ENCODE measurements around the gene GPR158. TPM values are rescaled to one million over a fixed set of nuclear protein-coding genes. Genes with fewer than 3 reads are reported as not detected.
"Not testable (repeated sequence)": the region's sequence is repeated elsewhere in the genome, so short reads cannot be mapped to it uniquely, and the experiment has no call there.

GPR158 gene
- total and polyA plus RNA-seq, 2 of the 8 experiments (the other 6 are each of a cell fraction or from before 2014, with no cell fraction given): 0.14 to 0.78 TPM

DNA sequence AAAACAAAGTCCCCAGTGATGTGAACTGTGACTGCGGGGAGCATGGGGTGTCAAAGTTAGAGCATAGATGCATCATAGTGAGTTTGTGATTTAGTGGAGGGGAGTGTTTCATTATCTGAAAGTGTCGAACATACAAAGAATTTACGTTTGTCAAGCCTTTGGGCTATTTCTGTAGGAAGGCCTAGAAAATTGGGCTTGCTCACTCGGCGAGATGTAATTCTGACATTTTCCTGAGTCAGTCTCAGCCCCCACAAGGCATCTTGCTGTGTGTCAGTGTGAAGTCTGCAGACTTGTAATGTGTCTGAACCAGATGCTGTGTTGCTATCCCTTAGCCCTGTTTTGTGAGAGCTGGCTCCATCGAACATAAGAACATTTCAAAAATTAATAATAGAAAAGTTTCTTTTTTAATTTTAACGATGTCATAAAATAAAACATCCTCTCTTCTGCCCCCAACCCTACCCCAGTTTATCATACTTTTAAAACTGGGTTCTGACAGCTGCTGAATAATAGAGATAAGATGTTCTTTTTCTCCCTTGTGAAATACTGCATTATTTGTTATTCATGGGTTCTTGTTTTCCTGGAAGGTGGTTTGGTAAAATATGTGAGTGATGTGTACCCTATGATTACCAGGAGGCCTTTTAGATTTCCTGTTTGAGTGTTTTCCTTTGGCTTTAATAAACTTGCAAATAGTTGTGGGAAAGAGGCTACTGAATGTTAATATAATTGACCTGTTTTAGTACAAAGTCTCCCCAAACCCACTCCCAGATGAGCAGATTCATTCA lies 207.4 kb downstream of the GPR158 start (continued):
- no peak for TF ChIP-seq POU5F1 (IDR thresholded peaks at IDR 0.05; ENCODE audit: low read depth, low read length)
- TF ChIP-seq SP4 (IDR thresholded peaks at IDR 0.05; ENCODE audit: low read length): no peak
- no peak for TF ChIP-seq CEBPB (IDR thresholded peaks at IDR 0.05; ENCODE audit: low read depth, low read length)
- no peak for TF ChIP-seq POLR2A (IDR thresholded peaks at IDR 0.05; ENCODE audit: control extremely low read depth in 1 of 2, low read depth in 2 of 2, low read length in 2 of 2)
- no peak for TF ChIP-seq CBX5 (IDR thresholded peaks at IDR 0.05; ENCODE audit: low read depth, low read length)
- TF ChIP-seq KDM5A (IDR thresholded peaks at IDR 0.05; ENCODE audit: low read length): no peak
- TF ChIP-seq RXRA (IDR thresholded peaks at IDR 0.05; ENCODE audit: insufficient read depth, low read depth, low read length): no peak
- no peak for TF ChIP-seq JUN (IDR thresholded peaks at IDR 0.05; ENCODE audit: low read depth, low read length)
- TF ChIP-seq HDAC6 (IDR thresholded peaks at IDR 0.05; ENCODE audit: low read depth, low read length): no peak
- no peak for TF ChIP-seq KDM4A (IDR thresholded peaks at IDR 0.05; ENCODE audit: low read depth, low read length, severe bottlenecking)

DNA sequence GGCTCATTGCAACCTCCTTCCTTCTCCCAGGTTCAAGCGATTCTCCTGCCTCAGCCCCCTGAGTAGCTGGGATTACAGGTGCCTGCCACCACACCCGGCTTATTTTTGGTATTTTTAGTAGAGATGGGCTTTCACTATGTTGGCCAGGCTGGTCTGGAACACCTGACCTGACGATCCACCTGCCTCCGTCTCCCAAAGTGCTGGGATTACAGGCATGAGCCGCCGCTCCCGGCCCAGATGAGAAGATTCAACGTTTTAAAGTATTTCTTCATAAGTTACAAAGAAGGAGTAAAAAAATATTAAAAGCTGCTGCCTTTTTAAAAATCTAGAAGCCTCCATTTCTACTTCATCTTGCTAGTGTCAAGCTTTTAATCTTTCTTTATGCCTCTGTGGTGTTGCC lies 208.1 kb downstream of the GPR158 start:
- H3K9ac ChIP-seq (replicated peaks in 1 of 4; ENCODE audit: extremely low read depth in 1 of 4, low read depth in 3 of 4, low read length in 3 of 4); H3K27me3 ChIP-seq (replicated peaks in 1 of 4; ENCODE audit: control insufficient read depth in 3 of 4, extremely low read depth in 1 of 4, insufficient read depth in 3 of 4, low read length in 3 of 4); H2BK12ac ChIP-seq (ENCODE audit: low read depth, low read length); H3K4me1 ChIP-seq (replicated peaks in 1 of 4; ENCODE audit: control insufficient read depth in 3 of 4, insufficient read depth in 4 of 4, low read length in 3 of 4); H3K56ac ChIP-seq (replicated peaks; ENCODE audit: insufficient read length, low read depth, low read length); H4K5ac ChIP-seq (ENCODE audit: insufficient read length, low read depth, low read length); H2AK5ac ChIP-seq (ENCODE audit: low read depth, low read length); H2BK15ac ChIP-seq (ENCODE audit: low read length); H4K20me1 ChIP-seq (replicated peaks in 1 of 2; ENCODE audit: control insufficient read depth in 1 of 2, insufficient read depth in 2 of 2, low read length in 2 of 2); H3K27ac ChIP-seq (ENCODE audit: low read depth, low read length); POLR2A ChIA-PET (ENCODE audit: partially characterized antibody); H3K4ac ChIP-seq (replicated peaks; ENCODE audit: insufficient read length, low read depth, low read length); H4K8ac ChIP-seq (ENCODE audit: extremely low read depth, insufficient read depth, low read length); H2BK120ac ChIP-seq (replicated peaks; ENCODE audit: low read depth, low read length); H4K91ac ChIP-seq (replicated peaks; ENCODE audit: insufficient read length, low read length); H3K4me3 ChIP-seq (ENCODE audit: extremely low read depth in 1 of 4, insufficient read depth in 2 of 4, low read depth in 3 of 4, low read length in 4 of 4); H3K36me3 ChIP-seq (ENCODE audit: control insufficient read depth in 2 of 4, insufficient read depth in 4 of 4, low read length in 3 of 4); H2AFZ ChIP-seq (ENCODE audit: low read length); H3K23me2 ChIP-seq (ENCODE audit: low read depth, low read length); H3K14ac ChIP-seq (ENCODE audit: insufficient read length); H2BK5ac ChIP-seq (ENCODE audit: low read depth, low read length); FAIRE-seq; DNase-seq (ENCODE audit: low read depth in 1 of 2, low spot score in 2 of 2); H3K79me1 ChIP-seq (ENCODE audit: low read depth, low read length); H3K9me3 ChIP-seq (ENCODE audit: insufficient read depth in 2 of 2, low read depth in 1 of 2, low read length in 1 of 2); H3K23ac ChIP-seq (ENCODE audit: insufficient read length); H3K4me2 ChIP-seq (ENCODE audit: insufficient read depth in 1 of 2, low read depth in 2 of 2, low read length in 2 of 2); H2BK20ac ChIP-seq (ENCODE audit: low read length); H3K79me2 ChIP-seq (ENCODE audit: control insufficient read depth in 1 of 2, insufficient read depth in 2 of 2, low read length in 2 of 2); H3K18ac ChIP-seq (ENCODE audit: extremely low read depth, low read length); CTCF ChIA-PET (ENCODE audit: partially characterized antibody): not testable (repeated sequence)
- WGBS, 2 experiments (ENCODE audit: extremely low coverage in 1 of 2, insufficient coverage in 1 of 2, insufficient read length in 1 of 2, insufficient replicate concordance in 2 of 2, low coverage in 1 of 2, low lambda C conversion rate in 2 of 2, missing lambda C conversion rate in 1 of 2): 73% methylated on average over 8 of the region's 8 CpGs; no CpG with 5 or more reads in 1 of the 2 experiments
